ENCODE measurements around the gene THSD4.

DNA sequence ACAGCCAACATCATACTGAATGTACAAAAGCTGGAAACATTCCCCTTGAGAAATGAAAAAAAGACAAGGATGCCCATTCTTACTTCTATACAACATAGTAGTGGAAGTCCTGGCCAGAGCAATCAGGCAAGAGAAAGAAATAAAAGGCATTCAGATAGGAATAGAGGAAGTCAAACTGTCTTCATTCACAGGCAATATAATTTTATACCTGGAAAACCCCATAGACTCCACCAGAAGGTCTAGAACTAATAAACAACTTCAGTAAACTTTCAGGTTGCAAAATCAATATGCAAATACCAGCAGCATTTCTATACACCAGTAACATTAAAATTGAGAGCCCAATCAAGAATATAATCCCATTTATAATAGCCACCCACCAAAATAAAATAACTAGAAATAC, 27.1 kb upstream of the THSD4 start:
- TF ChIP-seq POLR2A (IDR thresholded peaks at IDR 0.05) (no peak), POLR2AphosphoS5 (IDR thresholded peaks at IDR 0.05) (no peak)
- TF ChIP-seq, protein P1, sequence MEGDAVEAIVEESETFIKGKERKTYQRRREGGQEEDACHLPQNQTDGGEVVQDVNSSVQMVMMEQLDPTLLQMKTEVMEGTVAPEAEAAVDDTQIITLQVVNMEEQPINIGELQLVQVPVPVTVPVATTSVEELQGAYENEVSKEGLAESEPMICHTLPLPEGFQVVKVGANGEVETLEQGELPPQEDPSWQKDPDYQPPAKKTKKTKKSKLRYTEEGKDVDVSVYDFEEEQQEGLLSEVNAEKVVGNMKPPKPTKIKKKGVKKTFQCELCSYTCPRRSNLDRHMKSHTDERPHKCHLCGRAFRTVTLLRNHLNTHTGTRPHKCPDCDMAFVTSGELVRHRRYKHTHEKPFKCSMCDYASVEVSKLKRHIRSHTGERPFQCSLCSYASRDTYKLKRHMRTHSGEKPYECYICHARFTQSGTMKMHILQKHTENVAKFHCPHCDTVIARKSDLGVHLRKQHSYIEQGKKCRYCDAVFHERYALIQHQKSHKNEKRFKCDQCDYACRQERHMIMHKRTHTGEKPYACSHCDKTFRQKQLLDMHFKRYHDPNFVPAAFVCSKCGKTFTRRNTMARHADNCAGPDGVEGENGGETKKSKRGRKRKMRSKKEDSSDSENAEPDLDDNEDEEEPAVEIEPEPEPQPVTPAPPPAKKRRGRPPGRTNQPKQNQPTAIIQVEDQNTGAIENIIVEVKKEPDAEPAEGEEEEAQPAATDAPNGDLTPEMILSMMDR (IDR thresholded peaks at IDR 0.05) = no peak

Measured in sigmoid colon (tissue), 4 donors.